K562 (cell line): ENCODE measurements around the gene CSMD2. TPM values are rescaled to one million over a fixed set of nuclear protein-coding genes. Genes with fewer than 3 reads are reported as not detected.

Experiments used
- ATAC-seq: fragments of 200-7000 bp; cut with Tn5 transposase; 3 replicates; pipeline ENCODE4 v1.9.1; 2020; ENCODE audit warnings: moderate library complexity
- BruUV-seq: library from RNA; stranded (reverse); fragments of 400-500 nt; replicated peaks from 2 replicates; lab custom pipeline; 2021; lab: Mats Ljungman, UMichigan
- CTCF ChIA-PET: fragments of 300-600 bp; formaldehyde crosslinking; extraction: SDS; loops from one replicate; lab custom pipeline; 2021; ENCODE audit warnings: low intra/inter-chr PET ratio; lab: Yijun Ruan, JAX
- POLR2A ChIA-PET: fragments of 300-600, 350-650 bp; sonication (Branson Sonifier 250); formaldehyde crosslinking; extraction: SDS; loops from one replicate; lab custom pipeline; 2021; ENCODE audit warnings: antibody characterized with exemption, inconsistent platforms; lab: Yijun Ruan, JAX
- DNase-seq, 4 experiments: peaks; one replicate each; pipeline versions ENCODE4 v3.0.0 to v3.0.0-alpha.2; 2011 to 2018; ENCODE audit warnings: low spot score in 3 of 4, mixed read lengths in 3 of 4; ENCODE audit errors: extremely low read depth in 1 of 4
- FAIRE-seq: peaks from 2 replicates; lab custom pipeline; 2011; peaks lifted over from hg19 to GRCh38; lab: Jason Lieb, UNC
- H2AFZ ChIP-seq: 2 replicates; pipeline ENCODE4 v1.6.0; 2011; ENCODE audit warnings: low read depth, low read length, control low read depth, inconsistent platforms
- H3K27ac ChIP-seq: fragments of 200-600 bp; 3 replicates; pipeline ENCODE4 v1.8.0; 2011; ENCODE audit warnings: low read depth, mild to moderate bottlenecking, control low read depth, inconsistent platforms, low read length, moderate library complexity, mixed read lengths; ENCODE audit errors: extremely low read depth
- H3K27me3 ChIP-seq, 2 experiments: fragments of 300-600 bp in 1 of 2; 2 replicates in 1 of 2; 3 replicates in 1 of 2; pipeline versions ENCODE4 v1.6.0 to v1.8.0; 2011; ENCODE audit warnings: inconsistent platforms in 2 of 2, low read length in 2 of 2, mild to moderate bottlenecking in 1 of 2, mixed read lengths in 1 of 2, moderate library complexity in 1 of 2; ENCODE audit not compliant: control insufficient read depth in 2 of 2, insufficient read depth in 2 of 2
- H3K36me3 ChIP-seq: fragments of 300-600 bp; 3 replicates; pipeline ENCODE4 v1.8.0; 2011; ENCODE audit warnings: mild to moderate bottlenecking, low read length, inconsistent platforms; ENCODE audit not compliant: control insufficient read depth, insufficient read depth
- H3K4me1 ChIP-seq, 2 experiments: fragments of 200-600 bp in 1 of 2; replicated peaks in 1 of 2; 2 replicates in 1 of 2; 3 replicates in 1 of 2; pipeline versions ENCODE4 v1.5.1 to v1.8.0; 2011; ENCODE audit warnings: inconsistent platforms in 2 of 2, low read length in 2 of 2, mild to moderate bottlenecking in 1 of 2, mixed read lengths in 1 of 2, moderate library complexity in 1 of 2; ENCODE audit not compliant: control insufficient read depth in 2 of 2, insufficient read depth in 2 of 2
- H3K4me2 ChIP-seq: 2 replicates; pipeline ENCODE4 v1.6.1; 2011; ENCODE audit warnings: low read length, control low read depth, inconsistent platforms, mixed read lengths; ENCODE audit not compliant: insufficient read depth
- H3K4me3 ChIP-seq: fragments of 200-600 bp; sonication (generic), shearing (Covaris generic); 2 replicates; pipeline ENCODE4 v1.5.1; 2016; ENCODE audit warnings: control low read depth, inconsistent platforms
- H3K79me2 ChIP-seq: fragments of 200-600 bp; 3 replicates; pipeline ENCODE4 v1.8.0; 2011; ENCODE audit warnings: low read length, inconsistent platforms; ENCODE audit not compliant: control insufficient read depth, insufficient read depth
- H3K9ac ChIP-seq, 2 experiments: 2 replicates each; pipeline versions ENCODE4 v1.6.0 to v1.6.1; 2011; ENCODE audit warnings: low read depth in 2 of 2, low read length in 2 of 2, control low read depth in 1 of 2, inconsistent platforms in 1 of 2, mild to moderate bottlenecking in 1 of 2, mixed read lengths in 1 of 2; ENCODE audit not compliant: insufficient read depth in 1 of 2
- H3K9me1 ChIP-seq: one replicate; pipeline ENCODE4 v1.6.0; 2011; ENCODE audit warnings: inconsistent platforms, mild to moderate bottlenecking, low read length, moderate library complexity; ENCODE audit not compliant: control insufficient read depth, insufficient read depth
- H3K9me3 ChIP-seq: replicated peaks from 2 replicates; pipeline ENCODE4 v1.5.1; 2011; ENCODE audit warnings: low read depth, low read length, inconsistent platforms; ENCODE audit not compliant: control insufficient read depth, insufficient read depth
- H4K20me1 ChIP-seq: replicated peaks from 2 replicates; pipeline ENCODE4 v1.6.1; 2011; ENCODE audit warnings: low read length, inconsistent platforms, mixed read lengths; ENCODE audit not compliant: control insufficient read depth, insufficient read depth
- ELF2 ChIP-seq: fragments of 250-450 bp; sonication (Bioruptor Pico); IDR thresholded peaks from 2 replicates; pipeline ENCODE4 v1.5.0; 2021; ENCODE audit warnings: mild to moderate bottlenecking
- EP400 ChIP-seq: fragments of 450-650 bp; IDR thresholded peaks from 2 replicates; pipeline ENCODE4 v1.6.1; 2017; ENCODE audit warnings: antibody characterized with exemption, mild to moderate bottlenecking, moderate library complexity
- GTF2B ChIP-seq: IDR thresholded peaks from 2 replicates; pipeline ENCODE4 v1.6.1; 2011; ENCODE audit not compliant: insufficient read length; ENCODE audit errors: extremely low read depth
- HLTF ChIP-seq: fragments of 450-650 bp; IDR thresholded peaks from 2 replicates; pipeline ENCODE4 v1.6.1; 2016
- HOMEZ ChIP-seq: fragments of 250-450 bp; sonication (Bioruptor Pico); IDR thresholded peaks from 2 replicates; pipeline ENCODE4 v1.4.0; 2020; ENCODE audit warnings: mild to moderate bottlenecking, moderate library complexity
- ILF3 ChIP-seq: fragments of 450-650 bp; IDR thresholded peaks from 2 replicates; pipeline ENCODE4 v1.6.1; 2018; ENCODE audit warnings: antibody characterized with exemption, mild to moderate bottlenecking, moderate library complexity, borderline replicate concordance
- ILK ChIP-seq: fragments of 450-650 bp; IDR thresholded peaks from 2 replicates; pipeline ENCODE4 v1.6.1; 2016; ENCODE audit warnings: missing genetic modification characterization, low read depth, mild to moderate bottlenecking, missing compliant biosample characterization, moderate library complexity, borderline replicate concordance
- PCBP2 ChIP-seq: fragments of 200-400 bp; formaldehyde crosslinking; IDR thresholded peaks from 2 replicates; pipeline ENCODE4 v1.6.1; 2018; ENCODE audit warnings: low read length, low read depth, mild to moderate bottlenecking, moderate library complexity; ENCODE audit not compliant: poor library complexity, severe bottlenecking
- PHF20 ChIP-seq: fragments of 450-650 bp; IDR thresholded peaks from 2 replicates; pipeline ENCODE4 v1.6.1; 2018; ENCODE audit not compliant: partially characterized antibody
- TAF7 ChIP-seq: fragments of 450-650 bp; IDR thresholded peaks from 2 replicates; pipeline ENCODE4 v1.6.1; 2016; ENCODE audit warnings: missing genetic modification characterization, missing compliant biosample characterization
- ZBED1 ChIP-seq: IDR thresholded peaks from 2 replicates; pipeline ENCODE4 v1.6.1; 2014
- ZBTB40 ChIP-seq, 2 experiments: fragments of 450-650 bp in 1 of 2; sonication (generic) in 1 of 2; formaldehyde crosslinking in 1 of 2; IDR thresholded peaks; 2 replicates each; pipeline versions ENCODE4 v1.7.1 to v1.9.0; 2016 to 2022; ENCODE audit warnings: inconsistent platforms in 1 of 2, mild to moderate bottlenecking in 1 of 2, missing genetic modification reagents in 1 of 2
- ZKSCAN8 ChIP-seq: fragments of 200-800 bp; sonication (Bioruptor generic); IDR thresholded peaks from 2 replicates; pipeline ENCODE4 v1.6.1; 2016; ENCODE audit warnings: missing genetic modification characterization, missing compliant biosample characterization
- WGBS: fragments of 100-300 bp; shearing (Covaris generic); methylation state at CpG from one replicate; pipeline ENCODE4 v1.1.6; 2016; ENCODE audit warnings: low coverage, mixed read lengths; ENCODE audit not compliant: insufficient coverage; ENCODE audit errors: missing lambda C conversion rate; 5-methylcytosine and 5-hydroxymethylcytosine counted together
- in situ Hi-C: fragments of 300-500 bp; cut with MboI; formaldehyde crosslinking; loops from 4 replicates; pipeline ENCODE4 v1.15.0; 2018; ENCODE audit warnings: inconsistent platforms, mixed read lengths
- intact Hi-C: fragments of 100-400 bp; cut with micrococcal nuclease; formaldehyde crosslinking; loops from 2 replicates; pipeline ENCODE4 v1.14.2; 2022
- polyA plus RNA-seq, 8 experiments: library from polyadenylated mRNA; depleted of rRNA in 4 of 8; stranded (reverse) in 5 of 8; unstranded in 3 of 8; fragments of >200 nt; fragmentation: Nextera tagmentation in 2 of 8; fragmentation: Illumina TruSeq in 1 of 8; extraction: Ambion mirVana in 2 of 8; extraction: Trizol in 1 of 8; gene quantifications; 2 replicates each; pipeline versions ENCODE4 v1.2.1 to v1.2.3, GENCODE V29; 2011 to 2014; ENCODE audit warnings: inconsistent platforms in 1 of 8, missing spikeins in 1 of 8
- total RNA-seq, 7 experiments: library from RNA; depleted of rRNA in 6 of 7; stranded (reverse); fragments of >200 nt in 6 of 7; fragmentation: Illumina TruSeq in 2 of 7; extraction: Trizol in 2 of 7; gene quantifications; 2 replicates each; pipeline versions ENCODE4 v1.2.1 to v1.2.3, GENCODE V29; 2011 to 2021; ENCODE audit warnings: low replicate concordance in 1 of 7

Gene CSMD2
- total and polyA plus RNA-seq, 9 of the 15 experiments (the other 6 are each of a cell fraction or from before 2014, with no cell fraction given), result not detected

GRCh38 chr1:33742663-33743062, 422.4 kb downstream of the CSMD2 start:
- H3K4me3 ChIP-seq, result no peak overlapping the region
- in situ Hi-C loops (no loop called here), intact Hi-C loops (no loop called here)
- no peak overlapping the region for H3K27ac ChIP-seq
- no peaks in the 10 kb centered on the region for H3K4me1 ChIP-seq
- no peaks in the 10 kb centered on the region for H3K9me3 ChIP-seq
- 0% methylated on average over 3 of the region's 3 CpGs for WGBS
- H2AFZ ChIP-seq, result no peak overlapping the region
- no peak for TF ChIP-seq ZBTB40 (IDR thresholded peaks at IDR 0.05)
- TF ChIP-seq ZBTB40 (CRISPR knock-in tag; IDR thresholded peaks at IDR 0.05), result no peak
- TF ChIP-seq EP400, result no peak
- TF ChIP-seq GTF2B, result no peak
- TF ChIP-seq PCBP2, result no peak
- TF ChIP-seq ILF3, result no peak
- TF ChIP-seq ZKSCAN8 (CRISPR knock-in tag), result no peak
- TF ChIP-seq HLTF, result no peak
- no peak for TF ChIP-seq PHF20
- no peak for TF ChIP-seq TAF7 (tag)
- no peak for TF ChIP-seq HOMEZ (CRISPR knock-in tag)
- TF ChIP-seq ELF2 (CRISPR knock-in tag), result no peak
- TF ChIP-seq ILK, result no peak
- TF ChIP-seq ZBED1, result no peak
- no peak overlapping the region for H3K9ac ChIP-seq
- no peaks in the 10 kb centered on the region for H4K20me1 ChIP-seq
- H3K36me3 ChIP-seq, result no peaks in the 10 kb centered on the region
- no peak for DNase-seq
- no peak for ATAC-seq
- H3K27me3 ChIP-seq, result peaks cover 0 to 8% of the 10 kb centered on the region in 2 experiments; a peak in 2 of 5 replicates
- no peaks in the 10 kb centered on the region for H3K79me2 ChIP-seq
- no peak for FAIRE-seq
- ChIA-PET POLR2A (no interaction called here), CTCF (no interaction called here)
- H3K4me2 ChIP-seq, result no peak overlapping the region
- no TSS peak for BruUV-seq
- H3K9me1 ChIP-seq, result no peaks in the 10 kb centered on the region
